Stimulated activated naive CD8-positive, alpha-beta T cell treated with anti-CD3 and anti-CD28 coated beads, Interleukin-15, Interleukin-2, amounts not matched to agents 100 ng/mL and 50 ng/mL, for 24 hours (primary cell): Measurements from ENCODE around the gene POLRMT.

ENCODE experiments used
- H3K27ac Mint-ChIP-seq: one replicate; pipeline ENCODE4 v1.8.0; 2021; ENCODE audit warnings: mild to moderate bottlenecking, mixed read lengths
- H3K27me3 Mint-ChIP-seq: one replicate; pipeline ENCODE4 v1.8.0; 2021; ENCODE audit warnings: mixed read lengths
- H3K36me3 Mint-ChIP-seq: one replicate; pipeline ENCODE4 v1.8.0; 2021; ENCODE audit warnings: low read depth, mixed read lengths
- H3K4me1 Mint-ChIP-seq: one replicate; pipeline ENCODE4 v1.8.0; 2021; ENCODE audit warnings: low read depth, mixed read lengths
- H3K4me3 Mint-ChIP-seq: one replicate; pipeline ENCODE4 v1.8.0; 2021; ENCODE audit warnings: mild to moderate bottlenecking, mixed read lengths
- H3K9me3 Mint-ChIP-seq: one replicate; pipeline ENCODE4 v1.8.0; 2021; ENCODE audit warnings: mixed read lengths

POLRMT gene

GRCh38 chr19:570937-571565 is 62.3 kb downstream of the POLRMT start:
- Mint-ChIP-seq H3K4me3 (peak overlapping the region; percentile 86), H3K27me3 (no peaks in the 10 kb centered on the region), H3K36me3 (peaks cover 6% of the 10 kb centered on the region), H3K9me3 (no peaks in the 10 kb centered on the region), H3K4me1 (peaks cover 39% of the 10 kb centered on the region), H3K27ac (peak overlapping the region; percentile 92)

GRCh38 chr19:570251-570686 is 63.1 kb downstream of the POLRMT start:
- Mint-ChIP-seq H3K27me3 (no peaks in the 10 kb centered on the region), H3K4me3 (peak overlapping the region; percentile 80), H3K36me3 (peaks cover 6% of the 10 kb centered on the region), H3K27ac (peak overlapping the region; percentile 63), H3K9me3 (no peaks in the 10 kb centered on the region), H3K4me1 (peaks cover 39% of the 10 kb centered on the region)

GRCh38 chr19:567296-567900 is 65.9 kb downstream of the POLRMT start:
- Mint-ChIP-seq H3K36me3 (no peaks in the 10 kb centered on the region), H3K4me1 (peaks cover 20% of the 10 kb centered on the region), H3K4me3 (no peak overlapping the region), H3K9me3 (no peaks in the 10 kb centered on the region), H3K27me3 (no peaks in the 10 kb centered on the region), H3K27ac (no peak overlapping the region)
